ENCODE results near the gene SYNGR3. TPM values are rescaled to one million over a fixed set of nuclear protein-coding genes. Genes with fewer than 3 reads are reported as not detected.

Gene SYNGR3
- total and polyA plus RNA-seq, 2 of the 13 experiments (the other 11 are each of a cell fraction or from before 2014, with no cell fraction given), result 0.97 to 5.7 TPM

- peak; percentile 85 for TF ChIP-seq SP4 (CRISPR knock-in tag; IDR thresholded peaks at IDR 0.05)
- TF ChIP-seq PHF20 (CRISPR knock-in tag; IDR thresholded peaks at IDR 0.05), result peak; percentile 20; the same call in 1 of the 2 replicates
- no peak for TF ChIP-seq PHB2 (IDR thresholded peaks at IDR 0.05; ENCODE audit: partially characterized antibody)
- no peak for TF ChIP-seq KDM1A (CRISPR knock-in tag; IDR thresholded peaks at IDR 0.05)
- TF ChIP-seq ZNF589 (CRISPR knock-in tag; conservative IDR thresholded peaks at IDR 0.05), result no peak
- TF ChIP-seq KDM3A (CRISPR knock-in tag; IDR thresholded peaks at IDR 0.05; ENCODE audit: low read depth), result no peak; the same call in 1 of the 2 replicates
- TF ChIP-seq AGO1 (IDR thresholded peaks at IDR 0.05; ENCODE audit: low read depth, low read length, poor library complexity, severe bottlenecking), result no peak
- TF ChIP-seq, protein P1, sequence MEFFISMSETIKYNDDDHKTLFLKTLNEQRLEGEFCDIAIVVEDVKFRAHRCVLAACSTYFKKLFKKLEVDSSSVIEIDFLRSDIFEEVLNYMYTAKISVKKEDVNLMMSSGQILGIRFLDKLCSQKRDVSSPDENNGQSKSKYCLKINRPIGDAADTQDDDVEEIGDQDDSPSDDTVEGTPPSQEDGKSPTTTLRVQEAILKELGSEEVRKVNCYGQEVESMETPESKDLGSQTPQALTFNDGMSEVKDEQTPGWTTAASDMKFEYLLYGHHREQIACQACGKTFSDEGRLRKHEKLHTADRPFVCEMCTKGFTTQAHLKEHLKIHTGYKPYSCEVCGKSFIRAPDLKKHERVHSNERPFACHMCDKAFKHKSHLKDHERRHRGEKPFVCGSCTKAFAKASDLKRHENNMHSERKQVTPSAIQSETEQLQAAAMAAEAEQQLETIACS (CRISPR knock-in tag; IDR thresholded peaks at IDR 0.05), result no peak
- TF ChIP-seq ZNF367 (CRISPR knock-in tag; IDR thresholded peaks at IDR 0.05; ENCODE audit: borderline replicate concordance), result no peak
- TF ChIP-seq ZNF891 (CRISPR knock-in tag; IDR thresholded peaks at IDR 0.05), result peak; percentile 8; the same call in 1 of the 2 replicates
- TF ChIP-seq KAT8 (CRISPR knock-in tag; IDR thresholded peaks at IDR 0.05), result peak; percentile 69
- no peak for TF ChIP-seq ELF4 (CRISPR knock-in tag; IDR thresholded peaks at IDR 0.05; ENCODE audit: borderline replicate concordance)
- no peak for TF ChIP-seq EED (CRISPR knock-in tag; IDR thresholded peaks at IDR 0.05)
- no peak for TF ChIP-seq RFX1 (IDR thresholded peaks at IDR 0.05)
- TF ChIP-seq ZNF318 (CRISPR knock-in tag; IDR thresholded peaks at IDR 0.05), result no peak
- no peak for TF ChIP-seq IRF2 (CRISPR knock-in tag; IDR thresholded peaks at IDR 0.05)
- TF ChIP-seq ATF7-NPFF (CRISPR knock-in tag; IDR thresholded peaks at IDR 0.05; ENCODE audit: low read depth), result peak; percentile 64
- TF ChIP-seq ZNF17 (CRISPR knock-in tag; IDR thresholded peaks at IDR 0.05), result no peak
- 0 out of 2 replicates have a peak, but pooled peaks have one; percentile 53 for TF ChIP-seq POGK (CRISPR knock-in tag; conservative IDR thresholded peaks at IDR 0.05)
These were observed 46.7 kb upstream of the SYNGR3 start, which contains the start of gene MSRB1 (continued) for GRCh38 chr16:1942810-1943726.

Measured in HepG2 (cell line).